Measurements from ENCODE around the gene CYTH1.

GRCh38 chr17:78723001-78723796, 58.9 kb downstream of the CYTH1 start:
- TF ChIP-seq YY1 (IDR thresholded peaks at IDR 0.05; ENCODE audit: insufficient read depth, insufficient read length) = no peak
- TF ChIP-seq ZNF274 (IDR thresholded peaks at IDR 0.05; ENCODE audit: low read depth, low read length) = no peak
